Mucosa of descending colon (tissue), 3 donors: ENCODE measurements around the gene STARD3NL. TPM values are rescaled to one million over a fixed set of nuclear protein-coding genes. Genes with fewer than 3 reads are reported as not detected.

Experiments used
- ATAC-seq: fragments of 200-7000 bp; cut with Tn5 transposase; one replicate; pipeline ENCODE4 v1.9.1; 2020; ENCODE audit warnings: mild to moderate bottlenecking, moderate library complexity
- DNase-seq, 3 donors: peaks; one replicate each; pipeline ENCODE4 v3.0.0-alpha.2; 2020
- H3K36me3 ChIP-seq: fragments of 200-600 bp; one replicate; pipeline ENCODE4 v1.8.0; 2021; ENCODE audit warnings: low read depth, mild to moderate bottlenecking
- H3K4me1 ChIP-seq: fragments of 200-600 bp; one replicate; pipeline ENCODE4 v1.8.0; 2021; ENCODE audit warnings: low read depth, mild to moderate bottlenecking
- H3K4me3 ChIP-seq: fragments of 200-600 bp; one replicate; pipeline ENCODE4 v1.8.0; 2021; ENCODE audit warnings: mild to moderate bottlenecking
- H3K9me3 ChIP-seq: fragments of 200-600 bp; one replicate; pipeline ENCODE4 v1.8.0; 2021; ENCODE audit warnings: mild to moderate bottlenecking
- CTCF ChIP-seq: fragments of 200-600 bp; IDR thresholded peaks from one replicate; pipeline ENCODE4 v1.8.0; 2022; ENCODE audit warnings: antibody characterized with exemption, mild to moderate bottlenecking
- intact Hi-C, 2 donors: fragments of 100-400 bp; cut with DNase I in 1 of 2; cut with micrococcal nuclease in 1 of 2; formaldehyde crosslinking; loops; one replicate each; pipeline versions ENCODE4 v1.11.0 to v1.11.1; 2022; cut with DNase I, micrococcal nuclease
- total RNA-seq, 3 donors: library from RNA; stranded (reverse); fragmentation: NEBNext Ultra II Directional in 2 of 3; extraction: Animal tissue kit (Norgen Biotek cat#: 25700) in 2 of 3; gene quantifications; one replicate each; pipeline versions ENCODE4 v1.2.1 to v1.2.4, GENCODE V29; 2021 to 2023
- donor health status: DM: no; HTN: no; CAD: no; lungs with moderate emphysema.
- donor health status: DM: no; HTN: no; CAD: no.
- donor health status: DM: no; HTN: yes; CAD: no.

The STARD3NL gene
- total RNA-seq, 3 donors from 2014 or later, result 24.7 to 30.0 (median 25.3) TPM

GRCh38 chr7:38273286-38273995 lies 95.4 kb downstream of the STARD3NL start, which contains the start of gene TARP:
Gene TARP, minus strand, starts transcription at chr7:38273636.
- intact Hi-C loops, result no loop called here
- no peak for TF ChIP-seq CTCF
- no peak for DNase-seq
- Histone ChIP-seq H3K9me3 (no peaks in the 10 kb centered on the region), H3K36me3 (no peaks in the 10 kb centered on the region), H3K4me1 (no peaks in the 10 kb centered on the region), H3K4me3 (no peak within 1 kb of the TSS)
- ATAC-seq, result no peak

GRCh38 chr7:38274486-38274885 lies 96.4 kb downstream of the STARD3NL start:
- no peak for ATAC-seq
- TF ChIP-seq CTCF, result no peak
- H3K9me3 ChIP-seq, result no peaks in the 10 kb centered on the region
- H3K4me3 ChIP-seq, result no peak overlapping the region
- H3K36me3 ChIP-seq, result no peaks in the 10 kb centered on the region
- DNase-seq, result no peak
- H3K4me1 ChIP-seq, result no peaks in the 10 kb centered on the region
- intact Hi-C loops, result no loop called here

GRCh38 chr7:38274927-38275620 lies 97.0 kb downstream of the STARD3NL start:
- DNase-seq, result no peak
- intact Hi-C loops, result no loop called here
- Histone ChIP-seq H3K4me3 (no peak overlapping the region), H3K9me3 (no peaks in the 10 kb centered on the region), H3K4me1 (no peaks in the 10 kb centered on the region), H3K36me3 (no peaks in the 10 kb centered on the region)
- ATAC-seq, result no peak
- TF ChIP-seq CTCF, result no peak

- ATAC-seq, result no peak
- Histone ChIP-seq H3K4me3 (no peak overlapping the region), H3K36me3 (no peaks in the 10 kb centered on the region), H3K4me1 (no peaks in the 10 kb centered on the region), H3K9me3 (no peaks in the 10 kb centered on the region)
- no peak for TF ChIP-seq CTCF
- DNase-seq, result no peak
- intact Hi-C loops, result no loop called here
These were observed 98.2 kb downstream of the STARD3NL start for GRCh38 chr7:38276096-38276877.

GRCh38 chr7:38280000-38280399 lies 102.0 kb downstream of the STARD3NL start:
- intact Hi-C loops, result no loop called here
- ATAC-seq, result no peak
- Histone ChIP-seq H3K4me1 (no peaks in the 10 kb centered on the region), H3K4me3 (no peak overlapping the region), H3K9me3 (no peaks in the 10 kb centered on the region), H3K36me3 (no peaks in the 10 kb centered on the region)
- DNase-seq, result no peak
- TF ChIP-seq CTCF, result no peak
